Bronchial epithelial cell (primary cell): Measurements from ENCODE around the gene EPS8L3. TPM values are rescaled to one million over a fixed set of nuclear protein-coding genes. Genes with fewer than 3 reads are reported as not detected.

Source experiments
- DNase-seq: peaks from one replicate; pipeline ENCODE4 v3.0.0-alpha.2; 2010; ENCODE audit warnings: low read depth
- FAIRE-seq: peaks from 2 replicates; lab custom pipeline; 2011; peaks lifted over from hg19 to GRCh38; lab: Jason Lieb, UNC
- H3K27me3 ChIP-seq: 2 replicates; pipeline ENCODE4 v1.5.1; 2011; ENCODE audit warnings: low read length; ENCODE audit not compliant: control insufficient read depth, insufficient read depth
- H3K36me3 ChIP-seq: 2 replicates; pipeline ENCODE4 v1.5.1; 2011; ENCODE audit warnings: low read length; ENCODE audit not compliant: control insufficient read depth, insufficient read depth
- H3K4me3 ChIP-seq: 2 replicates; pipeline ENCODE4 v1.5.1; 2011; ENCODE audit warnings: mild to moderate bottlenecking, low read depth, low read length, control low read depth
- total RNA-seq: library from RNA; depleted of rRNA; stranded (reverse); fragments of >200 nt; gene quantifications from 2 replicates; pipeline ENCODE4 v1.2.1, GENCODE V29; 2014
- TF ChIP-seq, protein P1 (sequence below): IDR thresholded peaks from 2 replicates; pipeline ENCODE4 v1.5.1; 2011; ENCODE audit warnings: mild to moderate bottlenecking, moderate library complexity, low read length, control low read depth, inconsistent platforms; ENCODE audit not compliant: insufficient read depth, severe bottlenecking

Gene EPS8L3
- total RNA-seq, 1 donor from 2014 or later: not detected

GRCh38 chr1:109777436-109777835 lies 13.7 kb upstream of the EPS8L3 start:
- TF ChIP-seq, protein P1, sequence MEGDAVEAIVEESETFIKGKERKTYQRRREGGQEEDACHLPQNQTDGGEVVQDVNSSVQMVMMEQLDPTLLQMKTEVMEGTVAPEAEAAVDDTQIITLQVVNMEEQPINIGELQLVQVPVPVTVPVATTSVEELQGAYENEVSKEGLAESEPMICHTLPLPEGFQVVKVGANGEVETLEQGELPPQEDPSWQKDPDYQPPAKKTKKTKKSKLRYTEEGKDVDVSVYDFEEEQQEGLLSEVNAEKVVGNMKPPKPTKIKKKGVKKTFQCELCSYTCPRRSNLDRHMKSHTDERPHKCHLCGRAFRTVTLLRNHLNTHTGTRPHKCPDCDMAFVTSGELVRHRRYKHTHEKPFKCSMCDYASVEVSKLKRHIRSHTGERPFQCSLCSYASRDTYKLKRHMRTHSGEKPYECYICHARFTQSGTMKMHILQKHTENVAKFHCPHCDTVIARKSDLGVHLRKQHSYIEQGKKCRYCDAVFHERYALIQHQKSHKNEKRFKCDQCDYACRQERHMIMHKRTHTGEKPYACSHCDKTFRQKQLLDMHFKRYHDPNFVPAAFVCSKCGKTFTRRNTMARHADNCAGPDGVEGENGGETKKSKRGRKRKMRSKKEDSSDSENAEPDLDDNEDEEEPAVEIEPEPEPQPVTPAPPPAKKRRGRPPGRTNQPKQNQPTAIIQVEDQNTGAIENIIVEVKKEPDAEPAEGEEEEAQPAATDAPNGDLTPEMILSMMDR: no peak
- H3K4me3 ChIP-seq: no peak overlapping the region
- no peak for DNase-seq
- no peak for FAIRE-seq
- H3K27me3 ChIP-seq: no peaks in the 10 kb centered on the region
- H3K36me3 ChIP-seq: no peaks in the 10 kb centered on the region

- TF ChIP-seq, protein P1: peak; percentile 95
- Histone ChIP-seq H3K36me3 (no peaks in the 10 kb centered on the region), H3K27me3 (no peaks in the 10 kb centered on the region), H3K4me3 (no peak overlapping the region)
- peak; percentile 60 for DNase-seq
- FAIRE-seq: no peak
Observed at GRCh38 chr1:109776911-109777310, 13.2 kb upstream of the EPS8L3 start.

DNA sequence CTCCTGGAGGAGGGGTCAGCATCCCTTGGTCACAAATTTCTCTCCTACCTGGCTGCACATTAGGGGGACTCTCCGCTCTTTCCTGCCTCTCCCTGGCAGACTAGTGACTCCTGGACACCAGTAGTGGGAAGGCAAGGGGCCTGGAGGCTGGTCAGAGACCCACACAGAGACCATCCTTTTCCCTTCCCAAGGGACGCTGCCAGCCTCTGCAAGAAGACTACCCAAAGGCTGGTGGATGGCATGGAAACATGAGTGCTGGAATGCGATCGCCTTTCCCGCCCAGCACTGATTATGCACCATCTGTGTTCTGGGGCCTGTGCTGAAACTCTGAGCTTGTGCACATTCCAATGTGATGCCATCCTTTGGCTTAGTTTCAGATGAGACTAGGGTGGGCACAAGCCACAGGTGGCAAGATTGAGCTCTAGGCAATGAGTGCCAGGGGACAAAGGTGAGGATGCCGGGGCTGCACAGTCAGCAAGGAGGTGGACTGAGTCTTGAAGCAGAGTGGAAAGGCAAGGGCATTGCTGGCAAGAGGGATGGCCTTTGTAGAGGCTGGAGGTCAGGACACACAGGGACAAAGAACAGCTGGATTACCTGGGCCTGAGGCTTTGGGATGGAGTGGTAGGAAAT lies 12.6 kb upstream of the EPS8L3 start:
- TF ChIP-seq, protein P1: no peak
- no peak for FAIRE-seq

GRCh38 chr1:109775398-109775797 lies 11.7 kb upstream of the EPS8L3 start:
- TF ChIP-seq, protein P1: no peak
- DNase-seq: no peak

More for the DNA sequence above, 12.6 kb upstream of the EPS8L3 start:
- Histone ChIP-seq H3K27me3 (no peaks in the 10 kb centered on the region), H3K36me3 (no peaks in the 10 kb centered on the region), H3K4me3 (no peak overlapping the region)
- no peak for DNase-seq

GRCh38 chr1:109773900-109774485 lies 10.3 kb upstream of the EPS8L3 start:
- Histone ChIP-seq H3K36me3 (no peaks in the 10 kb centered on the region), H3K4me3 (no peak overlapping the region), H3K27me3 (no peaks in the 10 kb centered on the region)
- peak; percentile 40 for FAIRE-seq
- TF ChIP-seq, protein P1: no peak
- DNase-seq: no peak

More at GRCh38 chr1:109775398-109775797, 11.7 kb upstream of the EPS8L3 start:
- H3K36me3 ChIP-seq: no peaks in the 10 kb centered on the region
- H3K27me3 ChIP-seq: no peaks in the 10 kb centered on the region
- FAIRE-seq: no peak
- no peak overlapping the region for H3K4me3 ChIP-seq
